ENCODE results near the gene B3GAT2. TPM values are rescaled to one million over a fixed set of nuclear protein-coding genes. Genes with fewer than 3 reads are reported as not detected.

B3GAT2 gene
- total and polyA plus RNA-seq, 2 of the 13 experiments (the other 11 are each of a cell fraction or from before 2014, with no cell fraction given): 0.01 to 0.02 TPM

GRCh38 chr6:70849348-70850069 lies 107.4 kb downstream of the B3GAT2 start (continued):
- TF ChIP-seq CEBPZ (IDR thresholded peaks at IDR 0.05; ENCODE audit: low read length) (no peak), ZNF180 (CRISPR knock-in tag; IDR thresholded peaks at IDR 0.05; ENCODE audit: borderline replicate concordance, low read depth) (no peak), ZNF234 (CRISPR knock-in tag; conservative IDR thresholded peaks at IDR 0.05) (no peak), GTF3A (CRISPR knock-in tag; conservative IDR thresholded peaks at IDR 0.05) (no peak), ZNF749 (CRISPR knock-in tag; IDR thresholded peaks at IDR 0.05; ENCODE audit: borderline replicate concordance) (no peak), RCOR2 (CRISPR knock-in tag; IDR thresholded peaks at IDR 0.05) (0 out of 2 replicates have a peak, but pooled peaks have one; percentile 16), PHF20 (CRISPR knock-in tag; IDR thresholded peaks at IDR 0.05) (no peak), HCFC1 (IDR thresholded peaks at IDR 0.05; ENCODE audit: low read depth, low read length) (no peak), GABPB1 (CRISPR knock-in tag; IDR thresholded peaks at IDR 0.05) (no peak), ZNF556 (CRISPR knock-in tag; IDR thresholded peaks at IDR 0.05; ENCODE audit: borderline replicate concordance) (no peak), FOXA1 (IDR thresholded peaks at IDR 0.05) (peak; percentile 61), FOXA1 (CRISPR knock-in tag; IDR thresholded peaks at IDR 0.05) (0 out of 2 replicates have a peak, but pooled peaks have one; percentile 38)
- TF ChIP-seq, protein P1, sequence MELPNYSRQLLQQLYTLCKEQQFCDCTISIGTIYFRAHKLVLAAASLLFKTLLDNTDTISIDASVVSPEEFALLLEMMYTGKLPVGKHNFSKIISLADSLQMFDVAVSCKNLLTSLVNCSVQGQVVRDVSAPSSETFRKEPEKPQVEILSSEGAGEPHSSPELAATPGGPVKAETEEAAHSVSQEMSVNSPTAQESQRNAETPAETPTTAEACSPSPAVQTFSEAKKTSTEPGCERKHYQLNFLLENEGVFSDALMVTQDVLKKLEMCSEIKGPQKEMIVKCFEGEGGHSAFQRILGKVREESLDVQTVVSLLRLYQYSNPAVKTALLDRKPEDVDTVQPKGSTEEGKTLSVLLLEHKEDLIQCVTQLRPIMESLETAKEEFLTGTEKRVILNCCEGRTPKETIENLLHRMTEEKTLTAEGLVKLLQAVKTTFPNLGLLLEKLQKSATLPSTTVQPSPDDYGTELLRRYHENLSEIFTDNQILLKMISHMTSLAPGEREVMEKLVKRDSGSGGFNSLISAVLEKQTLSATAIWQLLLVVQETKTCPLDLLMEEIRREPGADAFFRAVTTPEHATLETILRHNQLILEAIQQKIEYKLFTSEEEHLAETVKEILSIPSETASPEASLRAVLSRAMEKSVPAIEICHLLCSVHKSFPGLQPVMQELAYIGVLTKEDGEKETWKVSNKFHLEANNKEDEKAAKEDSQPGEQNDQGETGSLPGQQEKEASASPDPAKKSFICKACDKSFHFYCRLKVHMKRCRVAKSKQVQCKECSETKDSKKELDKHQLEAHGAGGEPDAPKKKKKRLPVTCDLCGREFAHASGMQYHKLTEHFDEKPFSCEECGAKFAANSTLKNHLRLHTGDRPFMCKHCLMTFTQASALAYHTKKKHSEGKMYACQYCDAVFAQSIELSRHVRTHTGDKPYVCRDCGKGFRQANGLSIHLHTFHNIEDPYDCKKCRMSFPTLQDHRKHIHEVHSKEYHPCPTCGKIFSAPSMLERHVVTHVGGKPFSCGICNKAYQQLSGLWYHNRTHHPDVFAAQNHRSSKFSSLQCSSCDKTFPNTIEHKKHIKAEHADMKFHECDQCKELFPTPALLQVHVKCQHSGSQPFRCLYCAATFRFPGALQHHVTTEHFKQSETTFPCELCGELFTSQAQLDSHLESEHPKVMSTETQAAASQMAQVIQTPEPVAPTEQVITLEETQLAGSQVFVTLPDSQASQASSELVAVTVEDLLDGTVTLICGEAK (IDR thresholded peaks at IDR 0.05): no peak
- TF ChIP-seq, protein P1 (CRISPR knock-in tag; IDR thresholded peaks at IDR 0.05): no peak; the same call in 1 of the 2 replicates
- TF ChIP-seq, protein P2, sequence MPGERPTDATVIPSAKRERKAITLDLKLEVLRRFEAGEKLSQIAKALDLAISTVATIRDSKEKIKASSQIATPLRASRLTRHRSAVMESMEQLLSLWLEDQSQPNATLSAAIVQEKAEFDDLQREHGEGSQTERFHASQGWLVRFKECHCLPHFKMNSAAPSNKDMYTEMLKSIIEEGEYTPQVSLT (CRISPR knock-in tag; IDR thresholded peaks at IDR 0.05; ENCODE audit: borderline replicate concordance, low read depth): no peak
- TF ChIP-seq, protein P3, sequence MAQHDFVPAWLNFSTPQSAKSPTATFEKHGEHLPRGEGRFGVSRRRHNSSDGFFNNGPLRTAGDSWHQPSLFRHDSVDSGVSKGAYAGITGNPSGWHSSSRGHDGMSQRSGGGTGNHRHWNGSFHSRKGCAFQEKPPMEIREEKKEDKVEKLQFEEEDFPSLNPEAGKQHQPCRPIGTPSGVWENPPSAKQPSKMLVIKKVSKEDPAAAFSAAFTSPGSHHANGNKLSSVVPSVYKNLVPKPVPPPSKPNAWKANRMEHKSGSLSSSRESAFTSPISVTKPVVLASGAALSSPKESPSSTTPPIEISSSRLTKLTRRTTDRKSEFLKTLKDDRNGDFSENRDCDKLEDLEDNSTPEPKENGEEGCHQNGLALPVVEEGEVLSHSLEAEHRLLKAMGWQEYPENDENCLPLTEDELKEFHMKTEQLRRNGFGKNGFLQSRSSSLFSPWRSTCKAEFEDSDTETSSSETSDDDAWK (CRISPR knock-in tag; IDR thresholded peaks at IDR 0.05): no peak

Data from HepG2 (cell line).